Neural cell (in vitro differentiated cells): Measurements from ENCODE around the gene KRT80. TPM values are rescaled to one million over a fixed set of nuclear protein-coding genes. Genes with fewer than 3 reads are reported as not detected.

Experiments
- H2AFZ ChIP-seq: fragments of 200-600, 300-800 bp; sonication (generic), shearing (Covaris generic); 2 replicates; pipeline ENCODE4 v1.6.0; 2014; ENCODE audit warnings: low read depth, mild to moderate bottlenecking, antibody characterized with exemption, low read length, moderate library complexity
- H3F3A ChIP-seq: fragments of 200-600 bp; shearing (Covaris generic); 2 replicates; pipeline ENCODE4 v1.6.1; 2016; ENCODE audit warnings: mild to moderate bottlenecking, moderate library complexity, mixed read lengths, antibody characterized with exemption, low read length; ENCODE audit not compliant: insufficient read depth, poor library complexity, severe bottlenecking
- H3K27ac ChIP-seq: fragments of 200-600, 300-800 bp; sonication (generic), shearing (Covaris generic); 2 replicates; pipeline ENCODE4 v1.5.1; 2014; ENCODE audit warnings: mild to moderate bottlenecking, low read length, moderate library complexity
- H3K27me3 ChIP-seq: fragments of 300-800, 200-600 bp; sonication (generic), shearing (Covaris generic); 2 replicates; pipeline ENCODE4 v1.6.0; 2014; ENCODE audit warnings: mild to moderate bottlenecking, low read depth, low read length, moderate library complexity; ENCODE audit not compliant: insufficient read depth
- H3K36me3 ChIP-seq: fragments of 300-800, 200-600 bp; sonication (generic), shearing (Covaris generic); 2 replicates; pipeline ENCODE4 v1.5.1; 2014; ENCODE audit warnings: mild to moderate bottlenecking, antibody characterized with exemption, low read length, moderate library complexity; ENCODE audit not compliant: insufficient read depth
- H3K4me2 ChIP-seq: fragments of 300-800, 200-600 bp; sonication (generic), shearing (Covaris generic); 2 replicates; pipeline ENCODE4 v1.6.0; 2014; ENCODE audit warnings: mild to moderate bottlenecking, low read length
- H3K4me3 ChIP-seq: fragments of 300-800, 200-600 bp; sonication (generic), shearing (Covaris generic); 2 replicates; pipeline ENCODE4 v1.5.1; 2014; ENCODE audit warnings: mild to moderate bottlenecking, low read length, moderate library complexity
- H3K79me2 ChIP-seq: fragments of 200-600 bp; shearing (Covaris generic); replicated peaks from 2 replicates; pipeline ENCODE4 v1.6.0; 2014; ENCODE audit warnings: mild to moderate bottlenecking, low read length, moderate library complexity; ENCODE audit not compliant: insufficient read depth
- H3K9ac ChIP-seq: fragments of 300-800, 200-600 bp; sonication (generic), shearing (Covaris generic); 2 replicates; pipeline ENCODE4 v1.6.1; 2016; ENCODE audit warnings: mild to moderate bottlenecking, low read length, mixed read lengths
- H3K9me2 ChIP-seq: fragments of 200-600 bp; shearing (Covaris generic); 2 replicates; pipeline ENCODE4 v1.6.1; 2016; ENCODE audit warnings: mild to moderate bottlenecking, low read length, mixed read lengths; ENCODE audit not compliant: insufficient read depth
- H3K9me3 ChIP-seq: fragments of 200-600, 300-800 bp; sonication (generic), shearing (Covaris generic); 2 replicates; pipeline ENCODE4 v1.6.1; 2016; ENCODE audit warnings: mild to moderate bottlenecking, mixed run types, low read length, moderate library complexity, mixed read lengths
- H4K20me1 ChIP-seq: fragments of 200-600 bp; shearing (Covaris generic); 2 replicates; pipeline ENCODE4 v1.6.1; 2016; ENCODE audit warnings: mild to moderate bottlenecking, mixed run types; ENCODE audit not compliant: insufficient read depth
- CTCF ChIP-seq: fragments of 450-650 bp; IDR thresholded peaks from 2 replicates; pipeline ENCODE4 v1.5.1; 2014; ENCODE audit warnings: antibody characterized with exemption, mild to moderate bottlenecking, moderate library complexity; ENCODE audit not compliant: poor library complexity, severe bottlenecking
- EP300 ChIP-seq: fragments of 450-650 bp; conservative IDR thresholded peaks from 2 replicates; pipeline ENCODE4 v1.6.1; 2014; ENCODE audit warnings: antibody characterized with exemption, mild to moderate bottlenecking, moderate library complexity; ENCODE audit not compliant: poor library complexity, severe bottlenecking
- MXI1 ChIP-seq: fragments of 450-650 bp; conservative IDR thresholded peaks from 2 replicates; pipeline ENCODE4 v1.6.1; 2014; ENCODE audit warnings: antibody characterized with exemption, mild to moderate bottlenecking; ENCODE audit not compliant: poor library complexity, severe bottlenecking
- POLR2AphosphoS5 ChIP-seq: IDR thresholded peaks from 2 replicates; pipeline ENCODE4 v1.6.1; 2012
- REST ChIP-seq: IDR thresholded peaks from 2 replicates; pipeline ENCODE4 v1.6.1; 2012; ENCODE audit warnings: borderline replicate concordance
- SMC3 ChIP-seq: fragments of 450-650 bp; conservative IDR thresholded peaks from 2 replicates; pipeline ENCODE4 v1.6.1; 2014; ENCODE audit warnings: antibody characterized with exemption, mild to moderate bottlenecking, moderate library complexity; ENCODE audit not compliant: poor library complexity
- TAF1 ChIP-seq: IDR thresholded peaks from 2 replicates; pipeline ENCODE4 v1.6.1; 2012; ENCODE audit warnings: low read depth
- polyA plus RNA-seq: library from polyadenylated mRNA; depleted of rRNA; stranded (reverse); fragments of >200 nt; gene quantifications from 2 replicates; pipeline ENCODE4 v1.2.3, GENCODE V29; 2014

KRT80 gene
- polyA plus RNA-seq, 1 donor from 2014 or later, result not detected

- TF ChIP-seq TAF1, result no peak
Measured at GRCh38 chr12:52167526-52167925, 24.3 kb downstream of the KRT80 start (continued).

GRCh38 chr12:52166672-52167071 is 25.1 kb downstream of the KRT80 start:
- Histone ChIP-seq H3K79me2 (no peaks in the 10 kb centered on the region), H3K9me3 (no peaks in the 10 kb centered on the region), H4K20me1 (no peaks in the 10 kb centered on the region), H2AFZ (no peak overlapping the region), H3K9me2 (no peaks in the 10 kb centered on the region), H3F3A (no peaks in the 10 kb centered on the region), H3K9ac (no peak overlapping the region), H3K4me2 (no peak overlapping the region), H3K27ac (no peak overlapping the region), H3K36me3 (no peaks in the 10 kb centered on the region), H3K27me3 (no peaks in the 10 kb centered on the region), H3K4me3 (no peak overlapping the region)
- no peak for TF ChIP-seq POLR2AphosphoS5
- no peak for TF ChIP-seq MXI1
- no peak for TF ChIP-seq SMC3

- H3K4me2 ChIP-seq, result no peak overlapping the region
- TF ChIP-seq CTCF, result no peak
- no peak for TF ChIP-seq REST
- no peak for TF ChIP-seq EP300
Measured at GRCh38 chr12:52165096-52165855, 26.5 kb downstream of the KRT80 start.

More at GRCh38 chr12:52165096-52165855, 26.5 kb downstream of the KRT80 start:
- Histone ChIP-seq H2AFZ (no peak overlapping the region), H3K27me3 (no peaks in the 10 kb centered on the region), H3K9me2 (no peaks in the 10 kb centered on the region), H4K20me1 (no peaks in the 10 kb centered on the region), H3K9me3 (no peaks in the 10 kb centered on the region), H3K27ac (no peak overlapping the region), H3K4me3 (no peak overlapping the region), H3K9ac (no peak overlapping the region), H3K79me2 (no peaks in the 10 kb centered on the region), H3F3A (no peaks in the 10 kb centered on the region), H3K36me3 (no peaks in the 10 kb centered on the region)
